22Rv1 (cell line): ENCODE measurements around the gene DAGLA.

Source experiments
- CTCF ChIP-seq: fragments of 450-650 bp; IDR thresholded peaks from 2 replicates; pipeline ENCODE4 v1.5.1; 2017; ENCODE audit warnings: mild to moderate bottlenecking
- ZFX ChIP-seq: fragments of 450-650 bp; IDR thresholded peaks from 2 replicates; pipeline ENCODE4 v1.6.1; 2017; ENCODE audit warnings: antibody characterized with exemption, borderline replicate concordance

GRCh38 chr11:61737131-61737530, 56.9 kb downstream of the DAGLA start:
- TF ChIP-seq CTCF, result no peak
- TF ChIP-seq ZFX, result no peak
